ENCODE data around the gene B3GNT5.

Gene B3GNT5

DNA sequence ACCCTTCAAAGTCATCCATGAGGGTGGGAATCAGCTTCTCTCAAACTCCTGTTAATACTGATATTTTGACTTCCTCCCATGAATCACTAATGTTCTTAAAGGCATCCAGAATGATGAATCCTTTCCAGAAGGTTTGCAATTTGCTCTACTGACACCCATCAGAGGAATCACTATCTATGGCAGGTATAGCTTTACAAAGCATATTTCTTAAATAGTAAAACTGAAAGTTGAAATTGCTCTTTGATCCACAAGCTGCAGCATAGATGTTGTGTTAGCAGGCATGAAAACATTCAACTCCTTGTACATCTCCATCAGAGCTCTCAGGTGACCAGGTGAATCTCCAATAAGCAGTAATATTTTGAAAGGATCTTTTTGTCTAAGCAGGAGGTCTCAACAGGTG, 66.3 kb downstream of the B3GNT5 start:
- DNase-seq (ENCODE audit: low read depth in 2 of 2) = no peak

All from stimulated activated CD4-positive, alpha-beta T cell treated with anti-CD3 and anti-CD28 coated beads, Interleukin-1b, Interleukin-23, amount 100 ng/mL, for 4 hours (primary cell).